Cardiac fibroblast (primary cell): ENCODE results near the gene SYT8.

Experiments
- DNase-seq, 2 donors: peaks; one replicate each; pipeline versions ENCODE4 v3.0.0 to v3.0.0-alpha.2; 2010; ENCODE audit warnings: low read depth in 2 of 2
- H3K4me3 ChIP-seq, 2 donors: replicated peaks in 1 of 2; 1 replicate in 1 of 2; 2 replicates in 1 of 2; pipeline ENCODE4 v1.5.1; 2011; ENCODE audit warnings: low read depth in 2 of 2, low read length in 2 of 2, mild to moderate bottlenecking in 2 of 2, moderate library complexity in 1 of 2
- CTCF ChIP-seq: IDR thresholded peaks from one replicate; pipeline ENCODE4 v1.5.1; 2011; ENCODE audit warnings: low read depth, mild to moderate bottlenecking, low read length, inconsistent platforms

SYT8 gene

GRCh38 chr11:1834779-1835670 is at the start of gene SYT8:
SYT8 (plus strand) TSS chr11:1834990; CDS start chr11:1835106, 116 bp downstream.
- TF ChIP-seq CTCF: no peak
- no peak within 1 kb of the TSS for H3K4me3 ChIP-seq
- no peak for DNase-seq

GRCh38 chr11:1785749-1786413 is 48.9 kb upstream of the SYT8 start:
- DNase-seq: no peak
- H3K4me3 ChIP-seq: no peak overlapping the region
- no peak for TF ChIP-seq CTCF

- H3K4me3 ChIP-seq: no peak overlapping the region
- no peak for DNase-seq
- no peak for TF ChIP-seq CTCF
Observed at GRCh38 chr11:1786466-1786865, 48.3 kb upstream of the SYT8 start.

GRCh38 chr11:1791912-1792311 is 42.9 kb upstream of the SYT8 start:
- no peak overlapping the region for H3K4me3 ChIP-seq
- TF ChIP-seq CTCF: no peak
- DNase-seq: no peak

- no peak for DNase-seq
- no peak for TF ChIP-seq CTCF
- H3K4me3 ChIP-seq: no peak overlapping the region
Observed at GRCh38 chr11:1792461-1792860, 42.3 kb upstream of the SYT8 start.

GRCh38 chr11:1793081-1793480 is 41.7 kb upstream of the SYT8 start:
- no peak overlapping the region for H3K4me3 ChIP-seq
- no peak for TF ChIP-seq CTCF
- DNase-seq: no peak
